OCI-LY7 (cell line): ENCODE data around the gene CD74. TPM values are rescaled to one million over a fixed set of nuclear protein-coding genes. Genes with fewer than 3 reads are reported as not detected.
A peak's percentile ranks its signal among the peaks of the same experiment; 100 is the strongest.

ENCODE experiments used
- BruUV-seq: library from RNA; stranded (reverse); fragments of 400-500 nt; replicated peaks from 2 replicates; lab custom pipeline; 2021; lab: Mats Ljungman, UMichigan
- CTCF ChIA-PET: fragments of 300-600 bp; sonication (Branson Sonifier 250); formaldehyde crosslinking; loops from one replicate; lab custom pipeline; 2022; ENCODE audit warnings: antibody characterized with exemption; ENCODE audit not compliant: unreplicated experiment; lab: Charles Lee
- POLR2A ChIA-PET: fragments of 300-600 bp; sonication (Branson Sonifier 250); formaldehyde crosslinking; loops from one replicate; lab custom pipeline; 2022; ENCODE audit warnings: antibody characterized with exemption; lab: Charles Lee
- DNase-seq: peaks from one replicate; pipeline ENCODE4 v3.0.0-alpha.2; 2015; ENCODE audit warnings: low spot score
- H2AFZ ChIP-seq: fragments of 200-600 bp; sonication (generic), shearing (Covaris generic); 2 replicates; pipeline ENCODE4 v1.6.1; 2014; ENCODE audit warnings: mild to moderate bottlenecking, antibody characterized with exemption, low read length, moderate library complexity
- H3K27ac ChIP-seq: fragments of 200-600 bp; sonication (generic); 2 replicates; pipeline ENCODE4 v1.5.1; 2014; ENCODE audit warnings: mixed run types, low read depth, mild to moderate bottlenecking, moderate library complexity, low read length, inconsistent platforms; ENCODE audit not compliant: poor library complexity, severe bottlenecking
- H3K36me3 ChIP-seq: fragments of 200-600 bp; sonication (generic); 2 replicates; pipeline ENCODE4 v1.6.1; 2014; ENCODE audit warnings: mild to moderate bottlenecking, antibody characterized with exemption, low read length, moderate library complexity, mixed read lengths; ENCODE audit not compliant: insufficient read depth
- H3K4me1 ChIP-seq: fragments of 200-600 bp; sonication (generic); 2 replicates; pipeline ENCODE4 v1.5.1; 2014; ENCODE audit warnings: mild to moderate bottlenecking, low read length; ENCODE audit not compliant: insufficient read depth, poor library complexity, severe bottlenecking
- H3K4me2 ChIP-seq: fragments of 200-600 bp; sonication (generic); 2 replicates; pipeline ENCODE4 v1.6.1; 2014; ENCODE audit warnings: mild to moderate bottlenecking, low read length
- H3K4me3 ChIP-seq: fragments of 200-600 bp; sonication (generic); 2 replicates; pipeline ENCODE4 v1.5.1; 2014; ENCODE audit warnings: mild to moderate bottlenecking, low read depth, low read length; ENCODE audit not compliant: poor library complexity, severe bottlenecking
- H3K79me2 ChIP-seq: fragments of 200-600 bp; sonication (generic); 2 replicates; pipeline ENCODE4 v1.6.1; 2016; ENCODE audit warnings: low read depth, mild to moderate bottlenecking, low read length, moderate library complexity, mixed read lengths; ENCODE audit not compliant: insufficient read depth
- H3K9me2 ChIP-seq: fragments of 200-600 bp; sonication (generic); 2 replicates; pipeline ENCODE4 v1.6.1; 2016; ENCODE audit warnings: mild to moderate bottlenecking, low read length, mixed read lengths; ENCODE audit not compliant: insufficient read depth
- H3K9me3 ChIP-seq: fragments of 200-600 bp; sonication (generic); 2 replicates; pipeline ENCODE4 v1.6.1; 2014; ENCODE audit warnings: mild to moderate bottlenecking, mixed run types, low read length, mixed read lengths
- H4K20me1 ChIP-seq: fragments of 200-600 bp; sonication (generic); 2 replicates; pipeline ENCODE4 v1.6.1; 2014; ENCODE audit warnings: mild to moderate bottlenecking, antibody characterized with exemption, low read length, moderate library complexity, mixed read lengths; ENCODE audit not compliant: insufficient read depth
- CTCF ChIP-seq: fragments of 200-600 bp; sonication (generic); conservative IDR thresholded peaks from 2 replicates; pipeline ENCODE4 v1.5.1; 2014; ENCODE audit warnings: mild to moderate bottlenecking, antibody characterized with exemption, low read length, moderate library complexity, mixed read lengths
- EZH2phosphoT487 ChIP-seq: fragments of 200-600 bp; sonication (generic); IDR thresholded peaks from 2 replicates; pipeline ENCODE4 v1.6.1; 2018; ENCODE audit warnings: low read depth, borderline replicate concordance, mild to moderate bottlenecking, mixed run types, antibody characterized with exemption, low read length, moderate library complexity, mixed read lengths
- intact Hi-C: fragments of 100-400 bp; cut with micrococcal nuclease; formaldehyde crosslinking; loops from one replicate; pipeline ENCODE4 v1.10.0; 2022; ENCODE audit not compliant: unreplicated experiment
- total RNA-seq, 2 experiments: library from RNA; depleted of rRNA in 1 of 2; stranded (reverse); fragments of >200 nt in 1 of 2; shearing (Covaris generic) in 1 of 2; gene quantifications; 2 replicates each; pipeline ENCODE4 v1.2.3, GENCODE V29; 2014 to 2022

The CD74 gene
- total RNA-seq, 2 experiments from 2014 or later: 1,759 to 3,686 TPM

GRCh38 chr5:150457562-150458240, 45.0 kb upstream of the CD74 start:
- peak; percentile 24 for DNase-seq
- TF ChIP-seq CTCF: no peak
- TF ChIP-seq EZH2phosphoT487: no peak
- Histone ChIP-seq H2AFZ (peak overlapping the region; percentile 92), H3K9me3 (no peaks in the 10 kb centered on the region), H3K79me2 (no peaks in the 10 kb centered on the region), H3K4me1 (peaks cover 58% of the 10 kb centered on the region), H3K4me2 (peak overlapping the region; percentile 60), H3K9me2 (no peaks in the 10 kb centered on the region), H3K36me3 (no peaks in the 10 kb centered on the region), H3K4me3 (peak overlapping the region; percentile 21), H3K27ac (peak overlapping the region; percentile 40), H4K20me1 (no peaks in the 10 kb centered on the region)
- BruUV-seq: no TSS peak
- intact Hi-C loops: loop anchor here (1.0 to 2.0 kb wide), 2 partner anchors 104 to 389 kb away; partner anchors contain the start of gene IRGM
- ChIA-PET POLR2A (interaction anchor here (0.5 to 1.6 kb wide), 12 partner anchors 9 to 798 kb away, joined by 3 to 8 read pairs (median 4); no protein-coding TSS in a partner anchor), CTCF (interaction anchor here (0.6 to 1.4 kb wide), 10 partner anchors 12 to 103 kb away, joined by 3 to 12 read pairs (median 4); no protein-coding TSS in a partner anchor)

GRCh38 chr5:150457121-150457520, 44.4 kb upstream of the CD74 start:
- Histone ChIP-seq H3K36me3 (no peaks in the 10 kb centered on the region), H3K9me3 (no peaks in the 10 kb centered on the region), H3K9me2 (no peaks in the 10 kb centered on the region), H3K79me2 (no peaks in the 10 kb centered on the region), H3K4me1 (peaks cover 53% of the 10 kb centered on the region), H3K4me2 (peak overlapping the region; percentile 60), H4K20me1 (no peaks in the 10 kb centered on the region), H2AFZ (peak overlapping the region; percentile 92), H3K27ac (peak overlapping the region; percentile 40), H3K4me3 (peak overlapping the region; percentile 21)
- BruUV-seq: no TSS peak
- DNase-seq: peak; percentile 65
- ChIA-PET POLR2A (interaction anchor here (0.5 to 1.6 kb wide), 15 partner anchors 8 to 905 kb away, joined by 3 to 8 read pairs (median 4); partner anchors contain the start of gene CD74), CTCF (interaction anchor here (0.7 to 1.4 kb wide), 6 partner anchors 32 to 103 kb away, joined by 3 to 12 read pairs (median 4); no protein-coding TSS in a partner anchor)
- intact Hi-C loops: no loop called here
- TF ChIP-seq EZH2phosphoT487: no peak
- no peak for TF ChIP-seq CTCF
